HG02943 (cell line): Measurements from ENCODE around the gene NTHL1.

ENCODE experiments used
- ATAC-seq: cut with Tn5 transposase; IDR thresholded peaks from one replicate; pipeline ENCODE4 v1.9.1; 2021; ENCODE audit warnings: mild to moderate bottlenecking, low read depth, moderate library complexity; ENCODE audit not compliant: unreplicated experiment

NTHL1 gene

GRCh38 chr16:2070576-2071453, 23.2 kb upstream of the NTHL1 start:
- no peak for ATAC-seq

DNA sequence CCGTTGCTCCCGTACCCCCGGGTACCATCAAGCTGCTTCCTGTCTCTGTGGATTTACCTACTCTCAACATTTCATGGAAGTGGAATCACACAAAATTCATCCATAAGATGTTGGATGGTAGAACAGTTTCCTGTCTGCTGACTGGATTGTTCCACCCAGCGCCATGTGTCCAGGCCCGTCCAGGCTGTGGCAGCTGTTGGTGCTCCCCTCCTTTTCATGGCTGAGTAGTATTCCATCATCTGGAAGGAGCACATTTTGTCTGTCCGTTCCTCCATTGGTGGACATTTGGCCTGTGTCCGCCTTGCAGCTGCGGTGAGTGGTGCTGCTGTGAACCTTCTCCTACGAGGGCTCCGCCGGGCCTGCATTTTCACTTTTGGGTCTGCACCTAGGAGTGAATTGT, 18.5 kb upstream of the NTHL1 start:
- ATAC-seq, result no peak

GRCh38 chr16:2064368-2064945, 16.8 kb upstream of the NTHL1 start:
- ATAC-seq, result no peak

DNA sequence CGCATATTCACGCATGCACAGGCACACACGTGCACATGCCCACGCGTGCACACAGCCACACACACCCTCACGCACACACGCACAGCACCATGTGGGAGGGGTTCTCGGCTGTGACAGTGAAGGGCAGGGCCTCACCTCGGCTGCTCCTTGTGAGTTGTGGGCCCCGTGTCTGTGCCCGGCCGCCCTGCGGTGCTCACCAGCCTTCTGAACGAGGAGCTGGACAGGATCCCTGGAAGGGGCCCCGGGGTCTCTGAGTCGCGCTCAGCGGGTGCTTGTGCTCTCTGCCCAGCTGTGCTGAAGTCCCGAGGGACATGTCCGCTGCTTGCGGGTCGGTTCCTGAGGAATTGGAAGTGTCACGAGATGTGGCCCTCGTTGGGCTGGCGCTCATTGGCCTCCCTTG, 16.2 kb upstream of the NTHL1 start:
- ATAC-seq, result no peak

DNA sequence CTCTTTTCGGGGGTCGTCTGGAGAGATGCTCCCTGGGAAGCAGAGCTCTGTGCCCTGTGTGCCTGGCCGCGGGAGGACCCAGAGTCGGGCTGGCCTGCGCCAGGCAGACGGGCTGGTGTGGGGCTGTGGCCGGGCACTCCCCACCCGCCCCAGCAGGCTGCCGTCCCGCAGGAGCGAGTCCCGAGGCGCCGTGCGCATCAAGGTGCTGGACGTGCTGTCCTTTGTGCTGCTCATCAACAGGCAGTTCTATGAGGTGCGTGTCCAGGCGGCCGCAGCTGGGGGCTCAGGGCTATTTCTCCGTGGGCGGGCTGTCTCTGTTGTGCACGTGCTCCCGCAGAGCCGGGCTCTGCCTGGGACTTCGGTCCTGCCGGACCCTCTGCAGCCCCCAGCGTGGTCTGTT, 15.2 kb upstream of the NTHL1 start:
- no peak for ATAC-seq

GRCh38 chr16:2061526-2061925, 13.9 kb upstream of the NTHL1 start:
- ATAC-seq, result no peak

DNA sequence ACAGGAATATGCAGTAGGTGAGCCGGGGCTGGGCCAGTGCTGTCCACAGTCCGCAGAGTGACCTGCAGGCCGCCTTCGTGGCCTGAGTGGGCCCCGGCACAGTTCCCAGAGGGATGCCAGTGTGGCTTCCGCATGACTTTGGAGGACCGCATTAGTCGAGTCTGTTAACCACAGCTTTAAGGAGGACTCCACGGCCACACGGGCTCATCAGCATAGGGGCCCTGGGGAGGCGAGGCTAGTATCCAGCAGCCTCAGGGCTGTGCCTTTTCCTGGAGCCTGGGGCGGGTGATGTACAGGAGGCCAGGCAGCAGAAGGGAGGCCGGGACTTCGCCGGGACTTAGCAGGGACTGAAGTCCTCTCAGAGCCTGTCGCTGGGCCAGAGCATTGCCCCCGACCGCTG, 13.4 kb upstream of the NTHL1 start:
- no peak for ATAC-seq

- no peak for ATAC-seq
Measured at GRCh38 chr16:2060346-2060745, 12.7 kb upstream of the NTHL1 start.

DNA sequence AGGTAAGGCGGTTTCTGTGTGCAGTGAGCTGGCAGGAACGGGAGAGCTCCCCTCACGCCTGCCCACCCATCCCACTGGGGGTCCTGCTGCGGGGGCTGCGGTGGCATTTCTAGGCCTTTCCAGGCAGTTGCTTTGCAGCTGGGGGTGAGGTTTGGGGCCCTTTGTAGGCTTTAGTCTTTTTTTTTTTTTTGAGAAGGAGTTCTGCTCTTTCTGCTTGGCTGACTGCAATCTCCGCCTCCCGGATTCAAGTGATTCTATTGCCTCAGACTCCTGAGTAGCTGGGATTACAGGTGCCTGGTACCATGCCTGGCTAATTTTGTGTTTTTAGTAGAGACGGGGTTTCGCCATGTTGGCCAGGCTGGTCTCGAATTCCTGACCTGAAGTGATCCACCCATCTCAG, 11.2 kb upstream of the NTHL1 start:
- ATAC-seq, result no peak

GRCh38 chr16:2058420-2058819, 10.8 kb upstream of the NTHL1 start:
- no peak for ATAC-seq

DNA sequence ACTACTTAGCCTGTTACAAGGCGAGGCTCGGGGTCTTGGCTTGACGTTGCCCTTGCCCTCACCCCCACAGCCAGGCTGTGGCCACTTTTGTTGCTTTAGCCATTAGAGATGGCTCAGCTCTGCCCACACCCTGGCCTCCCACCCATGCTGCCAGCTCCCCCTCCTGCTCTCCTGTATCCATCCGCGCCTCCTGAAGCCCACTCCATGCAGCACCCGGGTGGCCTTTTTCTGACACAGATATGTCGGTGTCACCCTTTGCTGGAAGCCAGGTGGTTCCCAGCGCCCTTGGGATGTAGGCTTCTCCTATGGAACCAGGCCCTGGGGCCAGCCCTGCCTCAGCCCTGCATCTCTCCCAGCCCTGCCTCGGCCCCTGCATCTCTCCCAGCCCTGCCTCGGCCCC, 9.8 kb upstream of the NTHL1 start:
- ATAC-seq, result no peak

DNA sequence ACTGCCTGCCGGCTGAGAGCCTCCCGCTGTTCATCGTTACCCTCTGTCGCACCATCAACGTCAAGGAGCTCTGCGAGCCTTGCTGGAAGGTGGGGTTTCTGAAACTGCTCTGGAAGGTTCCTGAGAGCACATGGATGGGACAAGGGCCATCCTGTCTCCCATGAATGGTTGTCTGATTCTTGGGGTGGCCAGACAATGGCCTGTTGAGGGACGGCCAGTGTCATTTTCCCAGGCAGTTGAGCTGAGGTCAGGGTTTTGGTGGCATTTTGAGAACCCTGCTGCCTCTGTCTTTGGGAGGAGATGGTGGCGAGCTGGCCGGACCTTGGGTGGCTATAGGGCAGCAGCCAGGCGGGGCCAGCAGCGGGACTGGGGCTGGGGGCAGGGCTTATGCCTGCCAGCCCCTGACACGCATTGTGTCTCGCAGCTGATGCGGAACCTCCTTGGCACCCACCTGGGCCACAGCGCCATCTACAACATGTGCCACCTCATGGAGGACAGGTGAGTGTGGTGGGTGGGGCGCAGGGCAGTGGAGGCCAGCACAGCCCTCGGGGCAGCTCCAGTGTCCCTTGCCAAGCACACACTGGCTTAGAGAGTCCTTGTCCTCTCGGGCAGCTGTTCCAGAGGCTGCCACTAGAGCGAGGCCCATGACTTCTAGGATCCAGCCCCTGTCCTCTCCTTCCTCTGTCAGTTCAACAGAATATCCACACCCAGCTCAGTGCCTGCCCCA, 9.2 kb upstream of the NTHL1 start:
- no peak for ATAC-seq

GRCh38 chr16:2056077-2056476, 8.4 kb upstream of the NTHL1 start:
- ATAC-seq, result no peak

GRCh38 chr16:2054543-2055245, 7.1 kb upstream of the NTHL1 start:
- no peak for ATAC-seq

- no peak for ATAC-seq
Measured at GRCh38 chr16:2053897-2054296, 6.3 kb upstream of the NTHL1 start.

DNA sequence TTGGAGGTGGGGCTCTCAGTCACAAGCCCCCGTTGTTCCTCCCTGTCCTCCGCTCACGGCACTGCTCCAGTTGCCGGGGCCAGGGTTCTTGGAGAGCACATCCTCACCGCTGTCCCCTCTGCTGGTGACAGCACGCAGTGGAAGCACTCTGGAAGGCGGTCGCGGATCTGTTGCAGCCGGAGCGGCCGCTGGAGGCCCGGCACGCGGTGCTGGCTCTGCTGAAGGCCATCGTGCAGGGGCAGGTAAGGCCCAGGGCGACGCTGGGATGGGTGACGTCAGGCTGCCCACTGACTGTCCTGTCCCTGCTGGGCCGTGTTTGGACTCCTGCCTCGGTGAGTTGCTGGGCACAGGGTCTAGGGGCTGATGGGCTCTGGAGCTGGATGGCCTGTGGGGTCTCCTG, 5.6 kb upstream of the NTHL1 start:
- ATAC-seq, result no peak

DNA sequence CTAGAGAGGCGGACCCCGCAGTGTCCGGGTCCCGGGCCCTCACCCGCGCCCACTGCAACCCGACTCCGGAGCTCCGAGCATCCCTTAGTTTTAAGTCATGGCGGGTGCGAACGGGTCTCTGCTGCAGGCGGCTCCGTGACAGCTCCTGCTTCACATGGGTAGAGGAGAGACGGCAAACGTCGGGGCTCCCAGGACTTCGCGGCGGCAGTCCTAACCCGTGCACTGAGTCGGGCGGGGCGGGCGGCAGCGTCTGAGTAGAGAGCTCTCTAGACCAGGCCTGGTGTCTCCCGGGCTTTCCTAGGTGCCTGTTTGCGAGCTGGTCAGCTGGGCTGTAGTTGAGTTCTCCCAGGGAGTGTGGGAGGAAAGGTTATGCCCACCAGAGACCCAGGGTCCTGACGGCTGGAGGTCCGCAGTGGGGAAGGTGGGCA, 496 bp upstream of the NTHL1 start:
- peak; percentile 6 for ATAC-seq

DNA sequence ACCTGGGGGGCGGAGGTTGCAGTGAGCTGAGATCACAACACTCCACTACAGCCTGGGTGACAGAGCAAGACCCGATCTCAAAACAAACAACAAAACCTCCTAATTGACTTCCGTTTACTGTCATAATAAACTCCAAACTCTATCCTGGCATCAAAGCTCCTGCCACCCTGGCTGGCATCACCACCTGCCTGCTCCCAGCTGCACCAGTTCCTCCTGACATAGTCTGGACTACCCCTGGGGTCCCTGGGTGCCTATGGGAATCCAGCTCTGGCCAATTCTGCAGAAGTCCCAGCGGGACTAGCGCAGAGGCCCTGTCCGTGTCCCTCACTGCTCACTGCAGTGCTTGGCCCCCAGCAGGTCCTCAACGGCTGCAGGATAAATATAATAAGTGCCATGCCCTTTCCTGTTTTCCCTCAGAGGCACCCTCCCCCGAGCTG, 723 bp downstream of the NTHL1 start:
- no peak for ATAC-seq

GRCh38 chr16:2045965-2046892, 1.4 kb downstream of the NTHL1 start:
- ATAC-seq, result no peak

GRCh38 chr16:2044541-2044940, 3.1 kb downstream of the NTHL1 start:
- no peak for ATAC-seq
